Mesothelial cell of epicardium (in vitro differentiated cells): ENCODE measurements around the gene ZNF831. TPM values are rescaled to one million over a fixed set of nuclear protein-coding genes. Genes with fewer than 3 reads are reported as not detected.

Experiments used
- DNase-seq, 2 experiments: peaks; one replicate each; pipeline ENCODE4 v3.0.0; 2021; ENCODE audit warnings: low spot score in 2 of 2; ENCODE audit not compliant: unreplicated experiment in 2 of 2
- H3K27ac Mint-ChIP-seq: 2 replicates; pipeline ENCODE4 v1.8.0; 2021; ENCODE audit warnings: mixed read lengths
- H3K27me3 Mint-ChIP-seq: 2 replicates; pipeline ENCODE4 v1.8.0; 2021; ENCODE audit warnings: low read depth, mixed read lengths
- H3K36me3 Mint-ChIP-seq: 2 replicates; pipeline ENCODE4 v1.8.0; 2021; ENCODE audit warnings: mixed read lengths
- H3K4me1 Mint-ChIP-seq: 2 replicates; pipeline ENCODE4 v1.8.0; 2021; ENCODE audit warnings: mixed read lengths
- H3K4me3 Mint-ChIP-seq: 2 replicates; pipeline ENCODE4 v1.8.0; 2021; ENCODE audit warnings: mild to moderate bottlenecking, moderate library complexity, mixed read lengths
- H3K9me3 Mint-ChIP-seq: 2 replicates; pipeline ENCODE4 v1.8.0; 2021; ENCODE audit warnings: mixed read lengths
- total RNA-seq: library from RNA; stranded (reverse); gene quantifications from 3 replicates; pipeline ENCODE4 v1.2.1, GENCODE V29; 2021
- TF ChIP-seq, protein P1 (sequence below): fragments of 200-600 bp; sonication (generic); IDR thresholded peaks from one replicate; pipeline ENCODE4 v1.5.0; 2021; ENCODE audit warnings: antibody characterized with exemption; ENCODE audit not compliant: unreplicated experiment

ZNF831 gene
- 0.02 to 0.05 TPM (median 0.02 TPM) in 3 replicates for total RNA-seq

DNA sequence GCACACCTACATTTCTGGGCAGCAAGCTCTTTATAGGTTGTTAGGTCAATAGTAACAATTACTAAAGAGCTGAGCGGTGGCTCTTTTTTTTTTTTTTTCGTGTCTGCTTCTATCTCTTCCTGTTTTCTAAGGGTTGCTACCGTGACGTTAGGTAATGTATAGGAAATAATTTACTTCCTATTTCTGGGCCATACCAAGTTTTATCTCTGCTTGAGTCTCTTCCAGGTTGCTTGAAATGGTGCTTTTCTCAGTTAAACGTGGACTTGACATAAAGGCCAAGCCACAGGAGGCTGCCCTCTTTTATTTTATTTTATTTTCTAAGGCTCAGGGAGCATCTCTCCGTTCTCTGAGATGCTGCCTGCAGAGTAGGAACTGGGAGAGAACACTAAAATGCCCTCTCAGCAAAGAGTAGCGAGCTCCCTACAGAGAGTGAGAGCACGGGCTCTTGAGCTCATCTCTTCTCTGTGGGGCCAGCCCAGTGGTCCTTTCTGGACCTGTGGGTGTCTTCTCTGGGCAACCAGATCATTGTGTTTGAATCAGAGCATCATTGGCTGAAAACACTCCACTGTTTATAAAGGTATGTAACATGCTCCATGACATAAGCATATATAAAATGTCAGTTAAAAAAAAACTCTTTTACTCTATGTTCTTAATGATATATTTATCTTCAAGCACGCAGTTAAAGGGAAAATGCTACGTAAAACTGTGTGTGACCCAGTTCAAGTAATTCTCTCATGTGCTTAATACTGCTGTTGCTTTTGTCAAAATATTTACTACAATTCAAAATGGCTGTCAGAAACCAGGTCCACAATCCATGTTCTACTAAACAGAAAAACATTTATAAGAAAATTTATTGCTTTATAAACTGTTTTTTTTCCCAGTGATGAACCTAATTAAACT, at the start of gene ZNF831:
Gene ZNF831, plus strand, starts transcription at position 191 of the 900 bp plus-strand sequence. CDS start 27,199 bp downstream, outside the sequence.
- DNase-seq, result no peak
- Mint-ChIP-seq H3K4me3 (no peak within 1 kb of the TSS), H3K27me3 (peaks cover 68% of the 10 kb centered on the region), H3K4me1 (peaks cover 3% of the 10 kb centered on the region), H3K36me3 (no peaks in the 10 kb centered on the region), H3K9me3 (peaks cover 15% of the 10 kb centered on the region), H3K27ac (no peak within 1 kb of the TSS)
- TF ChIP-seq, protein P1, sequence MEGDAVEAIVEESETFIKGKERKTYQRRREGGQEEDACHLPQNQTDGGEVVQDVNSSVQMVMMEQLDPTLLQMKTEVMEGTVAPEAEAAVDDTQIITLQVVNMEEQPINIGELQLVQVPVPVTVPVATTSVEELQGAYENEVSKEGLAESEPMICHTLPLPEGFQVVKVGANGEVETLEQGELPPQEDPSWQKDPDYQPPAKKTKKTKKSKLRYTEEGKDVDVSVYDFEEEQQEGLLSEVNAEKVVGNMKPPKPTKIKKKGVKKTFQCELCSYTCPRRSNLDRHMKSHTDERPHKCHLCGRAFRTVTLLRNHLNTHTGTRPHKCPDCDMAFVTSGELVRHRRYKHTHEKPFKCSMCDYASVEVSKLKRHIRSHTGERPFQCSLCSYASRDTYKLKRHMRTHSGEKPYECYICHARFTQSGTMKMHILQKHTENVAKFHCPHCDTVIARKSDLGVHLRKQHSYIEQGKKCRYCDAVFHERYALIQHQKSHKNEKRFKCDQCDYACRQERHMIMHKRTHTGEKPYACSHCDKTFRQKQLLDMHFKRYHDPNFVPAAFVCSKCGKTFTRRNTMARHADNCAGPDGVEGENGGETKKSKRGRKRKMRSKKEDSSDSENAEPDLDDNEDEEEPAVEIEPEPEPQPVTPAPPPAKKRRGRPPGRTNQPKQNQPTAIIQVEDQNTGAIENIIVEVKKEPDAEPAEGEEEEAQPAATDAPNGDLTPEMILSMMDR, result no peak

DNA sequence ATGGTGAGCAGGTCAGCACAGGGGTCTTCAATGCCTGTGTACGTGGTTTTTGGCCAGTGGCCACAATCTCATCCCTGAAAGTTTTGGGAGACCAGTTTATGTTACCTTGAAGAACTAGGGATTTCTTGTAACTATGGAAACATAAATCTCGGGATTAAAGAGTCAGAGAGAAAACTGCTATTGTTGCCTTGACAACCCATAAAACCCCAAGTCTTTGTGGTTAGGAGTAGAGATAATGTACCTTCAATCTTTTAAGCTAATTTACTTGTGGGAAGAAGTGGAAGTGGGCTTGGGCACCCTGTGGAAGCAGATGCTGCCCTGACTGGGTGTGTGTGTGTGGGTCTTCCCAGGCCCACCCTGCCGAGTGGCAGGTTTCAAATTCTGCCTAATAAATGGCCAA, 46.1 kb upstream of the ZNF831 start:
- DNase-seq, result no peak
- H3K4me1 Mint-ChIP-seq, result peaks cover 8% of the 10 kb centered on the region
- peak overlapping the region; percentile 12 for H3K27ac Mint-ChIP-seq
- H3K4me3 Mint-ChIP-seq, result no peak overlapping the region
- TF ChIP-seq, protein P1, result no peak
- peaks cover 3% of the 10 kb centered on the region for H3K9me3 Mint-ChIP-seq
- H3K36me3 Mint-ChIP-seq, result no peaks in the 10 kb centered on the region
- H3K27me3 Mint-ChIP-seq, result peaks cover 40% of the 10 kb centered on the region

DNA sequence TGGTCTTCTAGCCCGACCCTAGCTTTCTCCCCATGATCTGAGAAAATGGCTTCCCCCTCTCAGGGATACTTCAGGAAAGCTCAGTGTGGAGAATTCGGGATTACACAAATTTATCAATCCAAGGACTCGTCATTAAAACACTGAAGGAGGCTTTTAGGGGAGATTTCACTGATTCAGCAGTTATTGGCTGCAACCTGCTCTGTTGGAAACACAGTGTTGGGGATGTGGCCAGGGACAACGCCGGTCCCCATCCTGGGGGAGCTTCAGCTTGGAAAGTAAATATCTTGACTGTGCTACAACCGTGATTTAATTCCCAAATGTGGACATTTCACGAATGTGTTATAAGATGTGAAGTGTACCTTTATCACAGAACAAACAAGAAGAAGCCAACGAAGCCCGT, 44.8 kb upstream of the ZNF831 start:
- TF ChIP-seq, protein P1, result no peak
- H3K27ac Mint-ChIP-seq, result no peak overlapping the region
- H3K4me3 Mint-ChIP-seq, result no peak overlapping the region
- H3K9me3 Mint-ChIP-seq, result no peaks in the 10 kb centered on the region
- peaks cover 8% of the 10 kb centered on the region for H3K4me1 Mint-ChIP-seq
- no peak for DNase-seq
- H3K27me3 Mint-ChIP-seq, result peaks cover 47% of the 10 kb centered on the region
- H3K36me3 Mint-ChIP-seq, result no peaks in the 10 kb centered on the region

DNA sequence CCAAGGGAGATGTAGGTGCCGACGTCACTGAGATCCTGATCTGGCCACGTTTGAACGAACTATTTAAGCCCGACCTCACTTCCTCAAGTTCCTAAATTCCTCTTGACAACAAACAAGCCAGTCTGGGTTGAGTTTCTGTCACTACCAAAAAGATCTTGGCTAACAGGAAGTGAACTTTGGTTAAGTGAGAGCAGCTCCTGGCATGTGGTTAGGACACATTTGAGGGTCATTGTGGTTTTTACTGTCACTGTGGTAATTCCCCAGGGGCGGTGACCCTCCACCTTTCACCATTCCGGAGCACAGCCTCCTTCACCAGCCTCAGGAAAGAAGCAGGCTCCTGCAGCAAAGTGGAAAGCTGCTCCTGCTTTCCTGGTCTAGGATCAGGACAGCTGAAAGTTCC, 43.1 kb upstream of the ZNF831 start:
- TF ChIP-seq, protein P1, result no peak
- Mint-ChIP-seq H3K4me3 (no peak overlapping the region), H3K27ac (no peak overlapping the region), H3K9me3 (no peaks in the 10 kb centered on the region), H3K4me1 (peaks cover 8% of the 10 kb centered on the region), H3K27me3 (peaks cover 53% of the 10 kb centered on the region), H3K36me3 (no peaks in the 10 kb centered on the region)
- DNase-seq, result no peak

DNA sequence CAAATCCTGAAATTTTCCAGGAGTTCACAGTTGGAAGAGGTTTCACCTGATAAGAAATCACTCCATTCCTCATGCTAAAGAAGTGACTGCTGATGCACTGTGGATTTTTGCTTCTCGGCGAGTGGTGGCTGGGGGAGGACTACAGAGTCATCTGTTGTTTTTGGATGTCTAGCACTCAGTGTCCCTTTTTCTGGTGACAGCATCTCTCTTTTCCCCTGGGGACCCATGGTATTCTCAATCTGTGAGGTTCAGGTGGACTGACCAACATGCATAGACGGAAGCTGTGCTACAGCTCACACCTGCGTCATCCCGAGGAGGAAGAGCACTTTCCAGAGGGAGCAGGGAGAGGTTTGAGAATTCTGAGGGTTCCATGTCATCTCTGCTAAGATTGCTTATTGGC, 42.7 kb upstream of the ZNF831 start:
- DNase-seq, result no peak
- TF ChIP-seq, protein P1, result no peak
- H3K9me3 Mint-ChIP-seq, result no peaks in the 10 kb centered on the region
- H3K4me3 Mint-ChIP-seq, result no peak overlapping the region
- no peak overlapping the region for H3K27ac Mint-ChIP-seq
- peaks cover 53% of the 10 kb centered on the region for H3K27me3 Mint-ChIP-seq
- no peaks in the 10 kb centered on the region for H3K36me3 Mint-ChIP-seq
- peaks cover 8% of the 10 kb centered on the region for H3K4me1 Mint-ChIP-seq
